ENCODE data around the gene CEBPB. TPM values are rescaled to one million over a fixed set of nuclear protein-coding genes. Genes with fewer than 3 reads are reported as not detected.
"Not testable (repeated sequence)": the region's sequence is repeated elsewhere in the genome, so short reads cannot be mapped to it uniquely, and the experiment has no call there.

Gene CEBPB
- total and polyA plus RNA-seq, 2 donors from 2014 or later = 33.6 to 81.4 TPM

- intact Hi-C loops (cut with DNase I) = no loop called here
- no peak for TF ChIP-seq CTCF (IDR thresholded peaks at IDR 0.05; ENCODE audit: borderline replicate concordance, extremely low read depth, insufficient read depth)
- no peaks in the 10 kb centered on the region for H3K27me3 ChIP-seq (ENCODE audit: control insufficient read depth, insufficient read depth, low read length)
- H3K9me3 ChIP-seq (ENCODE audit: control insufficient read depth in 2 of 3, insufficient read depth in 1 of 3, low read length in 3 of 3) = no peaks in the 10 kb centered on the region
- no peak for DNase-seq
- H3K4me3 ChIP-seq (ENCODE audit: low read length in 3 of 3) = no peak overlapping the region
- no peak overlapping the region for H3K27ac ChIP-seq (ENCODE audit: low read depth in 2 of 2, low read length in 2 of 2)
- no peak for FAIRE-seq
- peaks cover 0 to under 1% (median 0%) of the 10 kb centered on the region in 3 donors for H3K36me3 ChIP-seq (ENCODE audit: control insufficient read depth in 2 of 3, insufficient read depth in 3 of 3, low read length in 3 of 3)
- H3K4me1 ChIP-seq (ENCODE audit: control insufficient read depth in 2 of 3, insufficient read depth in 2 of 3, low read depth in 1 of 3, low read length in 3 of 3) = peaks cover 0 to under 1% (median under 1%) of the 10 kb centered on the region in 3 donors
- no peak overlapping the region for H3K9ac ChIP-seq (ENCODE audit: low read length in 3 of 3)
Measured at GRCh38 chr20:50198716-50199115, 8.1 kb downstream of the CEBPB start.

- Histone ChIP-seq H3K27ac (ENCODE audit: low read depth in 2 of 2, low read length in 2 of 2) (no peak overlapping the region), H3K27me3 (ENCODE audit: control insufficient read depth, insufficient read depth, low read length) (no peaks in the 10 kb centered on the region), H3K36me3 (ENCODE audit: control insufficient read depth in 2 of 3, insufficient read depth in 3 of 3, low read length in 3 of 3) (no peaks in the 10 kb centered on the region), H3K4me3 (ENCODE audit: low read length in 3 of 3) (no peak overlapping the region), H3K9ac (ENCODE audit: low read length in 3 of 3) (no peak overlapping the region), H3K4me1 (ENCODE audit: control insufficient read depth in 2 of 3, insufficient read depth in 2 of 3, low read depth in 1 of 3, low read length in 3 of 3) (no peaks in the 10 kb centered on the region), H3K9me3 (ENCODE audit: control insufficient read depth in 2 of 3, insufficient read depth in 1 of 3, low read length in 3 of 3) (no peaks in the 10 kb centered on the region)
- no peak for TF ChIP-seq CTCF (IDR thresholded peaks at IDR 0.05; ENCODE audit: borderline replicate concordance, extremely low read depth, insufficient read depth)
- FAIRE-seq (no peak), DNase-seq (no peak)
- intact Hi-C loops (cut with DNase I) = no loop called here
Measured at GRCh38 chr20:50199703-50200102, 9.1 kb downstream of the CEBPB start.

GRCh38 chr20:50200482-50201104 is 10.0 kb downstream of the CEBPB start:
- Histone ChIP-seq H3K4me3 (ENCODE audit: low read length in 3 of 3) (no peak overlapping the region), H3K9me3 (ENCODE audit: control insufficient read depth in 2 of 3, insufficient read depth in 1 of 3, low read length in 3 of 3) (no peaks in the 10 kb centered on the region), H3K27me3 (ENCODE audit: control insufficient read depth, insufficient read depth, low read length) (no peaks in the 10 kb centered on the region), H3K9ac (ENCODE audit: low read length in 3 of 3) (no peak overlapping the region), H3K36me3 (ENCODE audit: control insufficient read depth in 2 of 3, insufficient read depth in 3 of 3, low read length in 3 of 3) (no peaks in the 10 kb centered on the region), H3K4me1 (ENCODE audit: control insufficient read depth in 2 of 3, insufficient read depth in 2 of 3, low read depth in 1 of 3, low read length in 3 of 3) (no peaks in the 10 kb centered on the region), H3K27ac (ENCODE audit: low read depth in 2 of 2, low read length in 2 of 2) (no peak overlapping the region)
- TF ChIP-seq CTCF (IDR thresholded peaks at IDR 0.05; ENCODE audit: borderline replicate concordance, extremely low read depth, insufficient read depth) = no peak
- FAIRE-seq = no peak
- intact Hi-C loops (cut with DNase I) = no loop called here
- no peak for DNase-seq

GRCh38 chr20:50201710-50202109 is 11.1 kb downstream of the CEBPB start:
- H3K9me3 ChIP-seq (ENCODE audit: control insufficient read depth in 2 of 3, insufficient read depth in 1 of 3, low read length in 3 of 3); H3K4me1 ChIP-seq (ENCODE audit: control insufficient read depth in 2 of 3, insufficient read depth in 2 of 3, low read depth in 1 of 3, low read length in 3 of 3); intact Hi-C loops (cut with DNase I); H3K4me3 ChIP-seq (ENCODE audit: low read length in 3 of 3); H3K9ac ChIP-seq (ENCODE audit: low read length in 3 of 3); FAIRE-seq; H3K36me3 ChIP-seq (ENCODE audit: control insufficient read depth in 2 of 3, insufficient read depth in 3 of 3, low read length in 3 of 3); H3K27me3 ChIP-seq (ENCODE audit: control insufficient read depth, insufficient read depth, low read length); DNase-seq; H3K27ac ChIP-seq (ENCODE audit: low read depth in 2 of 2, low read length in 2 of 2): not testable (repeated sequence)
